Glutamatergic neuron (in vitro differentiated cells): ENCODE data around the gene OAT. TPM values are rescaled to one million over a fixed set of nuclear protein-coding genes. Genes with fewer than 3 reads are reported as not detected.
"Not testable (repeated sequence)": the region's sequence is repeated elsewhere in the genome, so short reads cannot be mapped to it uniquely, and the experiment has no call there.

ENCODE experiments used
- DNase-seq: peaks from one replicate; pipeline ENCODE4 v3.0.0; 2022
- H3K27ac Mint-ChIP-seq: one replicate; pipeline ENCODE4 v1.8.0; 2020; ENCODE audit warnings: mild to moderate bottlenecking, mixed read lengths, inconsistent platforms; ENCODE audit not compliant: unreplicated experiment
- H3K27me3 Mint-ChIP-seq: one replicate; pipeline ENCODE4 v1.8.0; 2020; ENCODE audit warnings: mild to moderate bottlenecking, moderate library complexity, mixed read lengths, inconsistent platforms; ENCODE audit not compliant: unreplicated experiment
- H3K36me3 Mint-ChIP-seq: one replicate; pipeline ENCODE4 v1.8.0; 2020; ENCODE audit warnings: mild to moderate bottlenecking, mixed read lengths, inconsistent platforms; ENCODE audit not compliant: unreplicated experiment
- H3K4me1 Mint-ChIP-seq: one replicate; pipeline ENCODE4 v1.8.0; 2020; ENCODE audit warnings: mild to moderate bottlenecking, low read depth, mixed read lengths, inconsistent platforms; ENCODE audit not compliant: unreplicated experiment
- H3K4me3 Mint-ChIP-seq: one replicate; pipeline ENCODE4 v1.8.0; 2020; ENCODE audit warnings: mild to moderate bottlenecking, mixed read lengths, inconsistent platforms; ENCODE audit not compliant: unreplicated experiment
- H3K9me3 Mint-ChIP-seq: one replicate; pipeline ENCODE4 v1.8.0; 2020; ENCODE audit warnings: mild to moderate bottlenecking, moderate library complexity, mixed read lengths, inconsistent platforms; ENCODE audit not compliant: unreplicated experiment
- total RNA-seq: library from RNA; stranded (reverse); fragmentation: NEBNext Ultra II Directional; extraction: Animal tissue kit (Norgen Biotek cat#: 25700); gene quantifications from one replicate; pipeline ENCODE4 v1.2.1, GENCODE V29; 2021; ENCODE audit not compliant: unreplicated experiment
- TF ChIP-seq, protein P1 (sequence below): fragments of 200-600 bp; sonication (generic); IDR thresholded peaks from one replicate; pipeline ENCODE4 v1.5.0; 2021; ENCODE audit not compliant: partially characterized antibody, unreplicated experiment

The OAT gene
- total RNA-seq, 1 donor from 2014 or later = 49.2 TPM

DNA sequence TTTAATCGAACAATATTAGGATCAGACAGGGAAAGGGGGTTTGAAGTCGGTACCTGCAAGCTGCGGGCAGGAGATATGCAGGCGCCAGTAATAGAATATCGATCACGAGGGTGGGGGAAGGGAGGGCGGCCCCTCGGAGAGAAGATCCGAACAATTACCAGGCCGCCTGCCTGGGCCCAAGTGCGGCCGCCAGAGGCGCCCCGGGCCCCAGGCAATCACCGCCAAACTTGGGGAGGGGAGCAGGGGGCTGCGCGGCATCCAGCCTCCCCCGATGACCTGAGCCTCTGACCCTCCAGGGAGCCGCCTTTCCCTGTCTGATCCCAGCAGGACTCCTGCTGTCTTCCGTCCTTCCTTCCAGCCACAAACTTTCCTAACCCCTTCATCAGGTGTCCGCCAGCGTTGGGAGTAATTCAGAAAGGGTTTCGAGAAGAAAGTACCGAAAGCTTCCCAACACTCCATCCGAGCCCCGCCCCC lies 30.0 kb upstream of the OAT start:
- Mint-ChIP-seq H3K9me3 (peaks cover 7% of the 10 kb centered on the region), H3K4me1 (peaks cover 19% of the 10 kb centered on the region)
- TF ChIP-seq, protein P1, sequence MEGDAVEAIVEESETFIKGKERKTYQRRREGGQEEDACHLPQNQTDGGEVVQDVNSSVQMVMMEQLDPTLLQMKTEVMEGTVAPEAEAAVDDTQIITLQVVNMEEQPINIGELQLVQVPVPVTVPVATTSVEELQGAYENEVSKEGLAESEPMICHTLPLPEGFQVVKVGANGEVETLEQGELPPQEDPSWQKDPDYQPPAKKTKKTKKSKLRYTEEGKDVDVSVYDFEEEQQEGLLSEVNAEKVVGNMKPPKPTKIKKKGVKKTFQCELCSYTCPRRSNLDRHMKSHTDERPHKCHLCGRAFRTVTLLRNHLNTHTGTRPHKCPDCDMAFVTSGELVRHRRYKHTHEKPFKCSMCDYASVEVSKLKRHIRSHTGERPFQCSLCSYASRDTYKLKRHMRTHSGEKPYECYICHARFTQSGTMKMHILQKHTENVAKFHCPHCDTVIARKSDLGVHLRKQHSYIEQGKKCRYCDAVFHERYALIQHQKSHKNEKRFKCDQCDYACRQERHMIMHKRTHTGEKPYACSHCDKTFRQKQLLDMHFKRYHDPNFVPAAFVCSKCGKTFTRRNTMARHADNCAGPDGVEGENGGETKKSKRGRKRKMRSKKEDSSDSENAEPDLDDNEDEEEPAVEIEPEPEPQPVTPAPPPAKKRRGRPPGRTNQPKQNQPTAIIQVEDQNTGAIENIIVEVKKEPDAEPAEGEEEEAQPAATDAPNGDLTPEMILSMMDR = no peak

DNA sequence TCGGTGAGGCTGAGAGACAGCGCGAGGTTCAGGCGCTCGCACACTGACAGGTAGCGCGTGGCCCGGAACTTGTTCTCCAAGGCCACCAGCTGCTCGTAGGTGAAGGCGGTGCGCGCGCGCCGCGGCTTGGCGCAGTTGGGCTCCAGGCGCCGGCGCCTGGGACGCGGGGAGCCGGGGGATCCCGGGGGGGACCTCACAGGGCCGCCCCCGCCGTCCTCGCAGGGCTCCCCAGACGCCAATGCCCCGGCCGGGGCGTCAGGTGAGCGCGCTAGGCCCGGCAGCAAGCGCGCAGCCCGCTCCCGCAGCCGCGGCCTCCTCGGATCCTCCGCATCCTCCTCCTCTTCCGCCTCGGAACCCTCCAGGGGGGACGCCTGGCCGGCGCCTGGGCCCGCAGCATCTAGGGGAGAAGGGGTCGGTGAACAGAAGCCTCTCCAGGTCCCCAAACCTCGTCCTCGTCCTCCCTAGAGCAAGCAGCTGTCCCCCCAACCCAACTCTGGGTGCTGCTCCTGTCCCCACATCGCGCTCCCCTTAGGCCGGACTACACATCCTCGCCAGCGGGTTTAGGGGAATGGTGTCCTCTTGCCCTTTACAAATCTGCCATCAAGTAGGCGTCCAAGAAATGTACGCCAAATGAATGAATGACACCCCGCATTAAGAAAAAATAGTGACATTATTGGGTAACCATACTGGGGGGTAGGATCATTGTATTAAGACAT lies 29.2 kb upstream of the OAT start:
- Mint-ChIP-seq H3K9me3 (peaks cover 7% of the 10 kb centered on the region), H3K27me3 (peaks cover 23% of the 10 kb centered on the region), H3K4me3 (peak overlapping the region; percentile 81), H3K27ac (no peak overlapping the region), H3K4me1 (peaks cover 19% of the 10 kb centered on the region), H3K36me3 (no peaks in the 10 kb centered on the region)
- TF ChIP-seq, protein P1 = no peak
- no peak for DNase-seq

More for the DNA sequence above, 30.0 kb upstream of the OAT start:
- Mint-ChIP-seq H3K27ac (no peak overlapping the region), H3K27me3 (peaks cover 23% of the 10 kb centered on the region), H3K4me3 (peak overlapping the region; percentile 80), H3K36me3 (no peaks in the 10 kb centered on the region)
- DNase-seq = peak; percentile 67

DNA sequence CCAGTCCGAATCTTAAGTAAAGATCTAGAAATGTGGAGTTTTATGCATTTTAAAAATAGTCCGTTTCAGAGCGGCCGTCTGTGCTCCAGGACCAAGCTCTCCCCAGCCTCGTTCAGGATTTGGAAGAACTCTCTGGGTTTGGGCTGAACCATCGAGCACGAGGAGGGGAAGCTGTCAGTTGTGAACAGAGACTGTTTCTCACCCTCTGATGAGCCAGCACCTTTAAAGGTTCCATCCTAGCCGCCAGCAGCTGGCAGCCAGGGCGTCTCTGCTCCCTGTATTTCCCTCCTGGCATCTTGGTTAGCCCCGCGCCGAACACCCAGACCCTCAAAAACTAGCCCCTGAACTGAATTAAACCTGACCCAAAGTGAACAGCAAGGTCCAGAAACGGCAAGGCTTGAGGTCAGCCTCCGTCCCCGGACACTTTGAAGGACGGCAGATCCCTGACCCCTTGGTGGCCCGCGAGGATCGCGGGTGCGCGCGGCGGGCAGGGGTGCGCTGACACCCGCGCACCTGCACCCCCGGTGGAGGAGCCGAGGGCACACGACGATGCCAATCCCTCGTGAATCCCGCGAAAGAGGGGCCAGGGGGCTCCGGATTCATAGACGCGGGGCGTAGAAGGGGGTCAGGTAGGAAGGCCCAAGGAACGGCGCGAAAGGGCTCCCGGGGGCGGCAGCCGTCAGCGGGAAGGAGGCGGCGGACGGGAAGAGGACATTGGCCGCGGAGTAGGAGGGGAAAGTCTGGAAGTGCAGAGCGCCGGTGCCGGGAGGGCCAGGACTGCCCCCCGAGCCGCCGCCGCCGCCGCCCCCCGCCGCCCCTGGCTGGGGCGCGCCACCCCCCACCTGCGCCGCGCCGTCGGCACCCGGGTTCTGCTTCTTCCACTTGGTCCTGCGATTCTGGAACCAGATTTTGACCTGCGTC lies 28.4 kb upstream of the OAT start:
- peaks cover 19% of the 10 kb centered on the region for H3K4me1 Mint-ChIP-seq
- DNase-seq = no peak
- no peak overlapping the region for H3K27ac Mint-ChIP-seq
- peak overlapping the region; percentile 67 for H3K4me3 Mint-ChIP-seq
- peaks cover 7% of the 10 kb centered on the region for H3K9me3 Mint-ChIP-seq
- TF ChIP-seq, protein P1 = no peak
- no peaks in the 10 kb centered on the region for H3K36me3 Mint-ChIP-seq
- H3K27me3 Mint-ChIP-seq = peaks cover 23% of the 10 kb centered on the region

DNA sequence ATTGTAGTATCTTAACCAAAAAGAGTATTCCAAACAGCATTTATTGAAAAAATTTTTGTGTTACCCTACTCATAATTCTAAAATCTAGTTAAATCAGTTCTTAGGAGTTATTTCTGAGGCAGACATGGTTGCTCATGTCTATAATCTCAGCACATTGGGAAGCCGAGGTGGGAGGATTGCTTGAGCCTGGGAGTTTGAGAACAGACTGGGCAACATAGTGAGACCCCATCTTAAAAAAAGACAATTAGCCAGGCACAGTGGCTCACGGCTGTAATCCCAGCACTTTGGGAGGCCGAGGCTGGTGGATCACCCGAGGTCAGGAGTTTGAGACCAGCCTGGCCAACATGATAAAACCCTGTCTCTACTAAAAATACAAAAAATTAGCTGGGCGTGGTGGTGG lies 23.0 kb upstream of the OAT start:
- H3K27ac Mint-ChIP-seq, H3K27me3 Mint-ChIP-seq, DNase-seq, H3K4me3 Mint-ChIP-seq, H3K36me3 Mint-ChIP-seq, H3K4me1 Mint-ChIP-seq, H3K9me3 Mint-ChIP-seq: not testable (repeated sequence)

DNA sequence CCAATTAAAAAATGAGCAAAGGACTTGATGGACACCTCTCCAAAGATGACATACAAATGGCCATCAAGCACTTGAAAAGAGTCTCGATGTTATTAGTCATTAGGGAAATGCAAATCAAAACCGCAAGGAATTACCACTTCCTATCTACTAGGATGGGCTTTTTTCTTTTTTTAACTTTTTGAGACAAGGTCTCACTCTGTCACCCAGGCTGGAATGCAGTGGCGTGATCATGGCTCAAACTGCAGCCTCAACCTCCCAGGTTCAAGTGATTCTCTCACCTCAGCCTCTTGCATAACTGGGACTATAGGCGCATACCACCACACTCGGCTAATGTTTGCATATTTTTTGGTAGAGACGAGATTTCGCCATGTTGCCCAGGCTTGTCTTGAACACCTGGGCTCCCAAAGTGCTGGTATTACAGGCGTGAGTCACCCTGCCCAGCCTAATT lies 17.5 kb upstream of the OAT start:
- no peak overlapping the region for H3K4me3 Mint-ChIP-seq
- H3K4me1 Mint-ChIP-seq = no peaks in the 10 kb centered on the region
- H3K9me3 Mint-ChIP-seq = no peaks in the 10 kb centered on the region
- DNase-seq = no peak
- no peak overlapping the region for H3K27ac Mint-ChIP-seq
- H3K36me3 Mint-ChIP-seq = peaks cover 3% of the 10 kb centered on the region
- H3K27me3 Mint-ChIP-seq = peaks cover 2% of the 10 kb centered on the region
- TF ChIP-seq, protein P1 = no peak

DNA sequence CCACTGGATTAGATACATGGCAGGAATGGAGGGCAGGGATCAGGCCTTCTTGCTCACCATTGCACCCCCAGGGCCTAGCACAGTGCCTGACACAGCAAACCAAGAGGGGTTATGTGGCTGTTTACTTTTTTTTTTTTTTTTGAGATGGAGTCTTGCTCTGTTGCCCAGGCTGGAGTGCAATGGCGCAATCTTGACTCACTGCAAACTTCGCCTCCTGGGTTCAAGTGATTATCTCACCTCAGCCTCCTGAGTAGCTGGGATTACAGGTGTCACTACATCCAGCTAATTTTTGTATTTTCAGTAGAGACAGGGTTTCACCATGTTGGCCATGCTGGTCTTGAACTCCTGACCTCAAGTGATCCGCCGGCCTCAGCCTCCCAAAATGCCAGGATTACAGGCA lies 17.0 kb upstream of the OAT start:
- not testable (repeated sequence) for H3K36me3 Mint-ChIP-seq, H3K4me1 Mint-ChIP-seq, H3K4me3 Mint-ChIP-seq, H3K27ac Mint-ChIP-seq, DNase-seq, H3K27me3 Mint-ChIP-seq, H3K9me3 Mint-ChIP-seq
